ENCODE data around the gene SGK1.

The SGK1 gene

GRCh38 chr6:134131530-134132139, 186.3 kb downstream of the SGK1 start:
- H3K79me2 ChIP-seq (ENCODE audit: low read length): no peaks in the 10 kb centered on the region
- H3K4me2 ChIP-seq (ENCODE audit: low read length): no peak overlapping the region
- H3K9ac ChIP-seq (ENCODE audit: low read length): no peak overlapping the region
- H3K27me3 ChIP-seq (ENCODE audit: low read depth, low read length): no peaks in the 10 kb centered on the region
- H3K4me3 ChIP-seq (ENCODE audit: low read length): no peak overlapping the region
- no peaks in the 10 kb centered on the region for H3K9me3 ChIP-seq (ENCODE audit: insufficient read depth, low read length)
- H3K4me1 ChIP-seq (ENCODE audit: low read length): no peaks in the 10 kb centered on the region
- no peaks in the 10 kb centered on the region for H3K36me3 ChIP-seq (replicated peaks; ENCODE audit: low read depth, low read length)
- no peaks in the 10 kb centered on the region for H4K20me1 ChIP-seq (ENCODE audit: insufficient read depth, low read length)
- H3K27ac ChIP-seq (ENCODE audit: low read length): no peak overlapping the region
- TF ChIP-seq CTCF (IDR thresholded peaks at IDR 0.05; ENCODE audit: low read depth, low read length) (no peak), EZH2phosphoT487 (IDR thresholded peaks at IDR 0.05; ENCODE audit: low read depth) (no peak)
- H2AFZ ChIP-seq (ENCODE audit: low read depth, low read length): no peak overlapping the region

GRCh38 chr6:134128146-134128545, 189.8 kb downstream of the SGK1 start:
- Histone ChIP-seq H3K27ac (ENCODE audit: low read length) (no peak overlapping the region), H2AFZ (ENCODE audit: low read depth, low read length) (no peak overlapping the region), H3K79me2 (ENCODE audit: low read length) (no peaks in the 10 kb centered on the region), H3K36me3 (replicated peaks; ENCODE audit: low read depth, low read length) (no peaks in the 10 kb centered on the region), H3K27me3 (ENCODE audit: low read depth, low read length) (no peaks in the 10 kb centered on the region), H3K4me2 (ENCODE audit: low read length) (no peak overlapping the region), H3K4me1 (ENCODE audit: low read length) (0 out of 2 replicates have a peak, but pooled peaks cover 2% of the 10 kb centered on the region), H4K20me1 (ENCODE audit: insufficient read depth, low read length) (no peaks in the 10 kb centered on the region), H3K9ac (ENCODE audit: low read length) (no peak overlapping the region), H3K4me3 (ENCODE audit: low read length) (no peak overlapping the region), H3K9me3 (ENCODE audit: insufficient read depth, low read length) (no peaks in the 10 kb centered on the region)
- TF ChIP-seq CTCF (IDR thresholded peaks at IDR 0.05; ENCODE audit: low read depth, low read length) (no peak), EZH2phosphoT487 (IDR thresholded peaks at IDR 0.05; ENCODE audit: low read depth) (no peak)

GRCh38 chr6:134123666-134124208, 194.2 kb downstream of the SGK1 start:
- TF ChIP-seq EZH2phosphoT487 (IDR thresholded peaks at IDR 0.05; ENCODE audit: low read depth) (no peak), CTCF (IDR thresholded peaks at IDR 0.05; ENCODE audit: low read depth, low read length) (peak; percentile 50)
- H3K79me2 ChIP-seq (ENCODE audit: low read length): no peaks in the 10 kb centered on the region
- no peaks in the 10 kb centered on the region for H3K9me3 ChIP-seq (ENCODE audit: insufficient read depth, low read length)
- peak overlapping the region; percentile 63 for H3K4me2 ChIP-seq (ENCODE audit: low read length)
- H3K4me3 ChIP-seq (ENCODE audit: low read length): peak overlapping the region; percentile 58
- no peak overlapping the region for H3K27ac ChIP-seq (ENCODE audit: low read length)
- H3K4me1 ChIP-seq (ENCODE audit: low read length): 0 out of 2 replicates have a peak, but pooled peaks cover 2% of the 10 kb centered on the region
- H4K20me1 ChIP-seq (ENCODE audit: insufficient read depth, low read length): no peaks in the 10 kb centered on the region
- no peak overlapping the region for H3K9ac ChIP-seq (ENCODE audit: low read length)
- peak overlapping the region; percentile 87 for H2AFZ ChIP-seq (ENCODE audit: low read depth, low read length)
- H3K36me3 ChIP-seq (replicated peaks; ENCODE audit: low read depth, low read length): no peaks in the 10 kb centered on the region
- no peaks in the 10 kb centered on the region for H3K27me3 ChIP-seq (ENCODE audit: low read depth, low read length)

GRCh38 chr6:134122775-134123174, 195.1 kb downstream of the SGK1 start:
- Histone ChIP-seq H3K36me3 (replicated peaks; ENCODE audit: low read depth, low read length) (no peaks in the 10 kb centered on the region), H3K79me2 (ENCODE audit: low read length) (no peaks in the 10 kb centered on the region), H2AFZ (ENCODE audit: low read depth, low read length) (no peak overlapping the region), H3K27me3 (ENCODE audit: low read depth, low read length) (no peaks in the 10 kb centered on the region), H3K4me2 (ENCODE audit: low read length) (no peak overlapping the region), H3K27ac (ENCODE audit: low read length) (no peak overlapping the region), H3K9ac (ENCODE audit: low read length) (no peak overlapping the region), H4K20me1 (ENCODE audit: insufficient read depth, low read length) (no peaks in the 10 kb centered on the region), H3K4me1 (ENCODE audit: low read length) (0 out of 2 replicates have a peak, but pooled peaks cover 2% of the 10 kb centered on the region), H3K4me3 (ENCODE audit: low read length) (no peak overlapping the region), H3K9me3 (ENCODE audit: insufficient read depth, low read length) (no peaks in the 10 kb centered on the region)
- no peak for TF ChIP-seq EZH2phosphoT487 (IDR thresholded peaks at IDR 0.05; ENCODE audit: low read depth)
- no peak for TF ChIP-seq CTCF (IDR thresholded peaks at IDR 0.05; ENCODE audit: low read depth, low read length)
